Ovary (tissue), 9 donors: ENCODE results near the gene KISS1. TPM values are rescaled to one million over a fixed set of nuclear protein-coding genes. Genes with fewer than 3 reads are reported as not detected.

Source experiments
- DNase-seq, 5 donors: peaks; one replicate each; pipeline ENCODE4 v3.0.0-alpha.2; 2019 to 2020
- H3K27ac ChIP-seq, 2 donors: fragments of 200-600 bp; one replicate each; pipeline versions ENCODE4 v1.5.1 to v1.8.0; 2019 to 2022
- H3K27me3 ChIP-seq: fragments of 200-600 bp; one replicate; pipeline ENCODE4 v1.8.0; 2022
- H3K36me3 ChIP-seq: fragments of 200-600 bp; sonication (generic); one replicate; pipeline ENCODE4 v1.5.1; 2019
- H3K4me1 ChIP-seq: one replicate; pipeline ENCODE4 v1.8.1; 2013; ENCODE audit warnings: mild to moderate bottlenecking, moderate library complexity; ENCODE audit not compliant: insufficient read depth
- H3K4me3 ChIP-seq: fragments of 200-600 bp; sonication (generic); one replicate; pipeline ENCODE4 v1.5.1; 2017
- H3K9me3 ChIP-seq, 2 donors: fragments of 200-600 bp in 1 of 2; sonication (generic) in 1 of 2; one replicate each; pipeline versions ENCODE4 v1.5.1 to v1.8.1; 2013 to 2019; ENCODE audit warnings: mild to moderate bottlenecking in 1 of 2, moderate library complexity in 1 of 2
- EP300 ChIP-seq: sonication (generic); formaldehyde crosslinking; IDR thresholded peaks from one replicate; pipeline ENCODE4 v1.6.1; 2017; ENCODE audit warnings: antibody characterized with exemption
- POLR2A ChIP-seq: fragments of 450-650 bp; IDR thresholded peaks from one replicate; pipeline ENCODE4 v1.6.1; 2017; ENCODE audit warnings: antibody characterized with exemption, mild to moderate bottlenecking, moderate library complexity
- WGBS, 3 donors: extraction: QIAGEN DNeasy Blood & Tissue Kit in 1 of 3; methylation state at CpG; one replicate each; pipeline versions ENCODE4 v1.1.5 to v1.1.7; 2013 to 2017; 5-methylcytosine and 5-hydroxymethylcytosine counted together
- intact Hi-C, 4 donors: fragments of 100-400 bp; cut with DNase I; formaldehyde crosslinking; loops; one replicate each; pipeline versions ENCODE4 v1.11.0 to v1.15.1; 2022 to 2023
- polyA plus RNA-seq, 2 donors: library from polyadenylated mRNA; stranded (reverse); fragments of 200-250 nt in 1 of 2; fragments of 350-450 nt in 1 of 2; fragmentation: Illumina TruSeq in 1 of 2; extraction: RNeasy Lipid Tissue Mini Kit (QIAGEN cat#74804) in 1 of 2; gene quantifications; one replicate each; pipeline ENCODE4 v1.2.3, GENCODE V29; 2013 to 2014
- total RNA-seq, 7 donors: library from RNA; depleted of rRNA in 2 of 7; stranded (reverse); fragments of >200 nt in 2 of 7; fragmentation: NEBNext Ultra II Directional in 3 of 7; extraction: Animal tissue kit (Norgen Biotek cat#: 25700) in 3 of 7; gene quantifications; one replicate each; pipeline versions ENCODE4 v1.1.0 to v1.2.4, GENCODE V29; 2016 to 2023
- TF ChIP-seq, protein P1 (sequence below), 3 donors: fragments of 450-650 bp in 2 of 3; fragments of 200-600 bp in 1 of 3; IDR thresholded peaks; one replicate each; pipeline versions ENCODE4 v1.5.1 to v1.8.0; 2016 to 2022; ENCODE audit warnings: antibody characterized with exemption in 3 of 3, mild to moderate bottlenecking in 1 of 3
- donor health status: DM: no; HTN: no; CAD: no; lungs with moderate emphysema.
- donor health status: DM: no; HTN: no; CAD: no.
- donor health status: Bipolar disorder and iron deficiency.
- donor health status: DM: yes; HTN: yes; CAD: no.
- donor health status: DM: no; HTN: no; CAD: no.
- donor health status: DM: yes; HTN: yes; CAD: no.

The KISS1 gene
- total and polyA plus RNA-seq, 9 donors: 0.35 TPM; not detected in 8

DNA sequence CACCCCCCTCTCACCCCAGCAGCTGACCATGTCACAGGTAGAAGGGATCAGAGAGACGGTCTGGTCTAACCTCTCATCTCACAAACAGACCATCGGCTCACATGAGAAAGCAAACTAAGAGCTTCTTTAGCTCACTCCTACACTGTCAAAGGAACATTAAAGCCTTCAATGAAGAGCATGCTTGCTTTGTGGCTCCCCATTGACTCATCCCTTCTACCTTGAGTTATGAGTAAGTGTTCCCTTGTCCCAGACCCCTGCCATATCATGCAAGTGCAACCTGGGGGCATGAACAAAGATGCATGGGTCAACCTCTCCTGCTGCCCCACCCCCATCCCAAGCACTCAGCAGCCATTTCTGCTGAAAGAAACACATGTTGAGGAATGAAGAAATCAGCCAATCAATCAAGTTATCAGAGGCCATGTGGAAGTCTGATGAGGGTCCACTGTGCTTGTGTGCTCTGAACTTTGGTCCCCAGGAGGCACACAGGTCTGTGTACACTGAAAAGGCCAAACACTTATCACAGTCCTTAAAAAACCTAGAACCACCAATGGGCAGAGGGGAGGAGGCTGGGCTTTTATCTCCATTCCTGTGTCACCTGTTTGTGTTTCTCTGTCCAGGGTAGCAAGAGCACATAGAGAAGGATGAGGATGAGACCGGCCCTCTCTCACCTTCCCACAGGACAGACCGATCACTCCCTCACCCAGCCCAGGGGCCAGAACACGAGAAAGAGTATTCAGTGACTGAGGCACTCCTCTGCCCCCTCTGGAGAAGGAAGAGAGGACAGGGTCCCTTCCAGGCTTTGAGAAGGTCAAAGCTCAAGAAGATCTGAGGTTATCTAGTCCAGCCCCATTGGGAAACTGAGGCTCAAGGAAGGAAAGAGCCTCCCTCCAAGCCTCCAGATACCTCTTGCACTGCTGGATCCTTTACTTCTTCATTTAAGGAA is 54.0 kb downstream of the KISS1 start:
- TF ChIP-seq POLR2A (no peak), EP300 (no peak)
- TF ChIP-seq, protein P1, sequence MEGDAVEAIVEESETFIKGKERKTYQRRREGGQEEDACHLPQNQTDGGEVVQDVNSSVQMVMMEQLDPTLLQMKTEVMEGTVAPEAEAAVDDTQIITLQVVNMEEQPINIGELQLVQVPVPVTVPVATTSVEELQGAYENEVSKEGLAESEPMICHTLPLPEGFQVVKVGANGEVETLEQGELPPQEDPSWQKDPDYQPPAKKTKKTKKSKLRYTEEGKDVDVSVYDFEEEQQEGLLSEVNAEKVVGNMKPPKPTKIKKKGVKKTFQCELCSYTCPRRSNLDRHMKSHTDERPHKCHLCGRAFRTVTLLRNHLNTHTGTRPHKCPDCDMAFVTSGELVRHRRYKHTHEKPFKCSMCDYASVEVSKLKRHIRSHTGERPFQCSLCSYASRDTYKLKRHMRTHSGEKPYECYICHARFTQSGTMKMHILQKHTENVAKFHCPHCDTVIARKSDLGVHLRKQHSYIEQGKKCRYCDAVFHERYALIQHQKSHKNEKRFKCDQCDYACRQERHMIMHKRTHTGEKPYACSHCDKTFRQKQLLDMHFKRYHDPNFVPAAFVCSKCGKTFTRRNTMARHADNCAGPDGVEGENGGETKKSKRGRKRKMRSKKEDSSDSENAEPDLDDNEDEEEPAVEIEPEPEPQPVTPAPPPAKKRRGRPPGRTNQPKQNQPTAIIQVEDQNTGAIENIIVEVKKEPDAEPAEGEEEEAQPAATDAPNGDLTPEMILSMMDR (IDR thresholded peaks at IDR 0.05): no peak
- Histone ChIP-seq H3K4me1 (peaks cover 5% of the 10 kb centered on the region), H3K27me3 (no peaks in the 10 kb centered on the region), H3K36me3 (no peaks in the 10 kb centered on the region), H3K9me3 (no peaks in the 10 kb centered on the region), H3K27ac (peak overlapping the region in 1 of 2 donors; percentile 62), H3K4me3 (no peak overlapping the region)
- DNase-seq: no peak
- intact Hi-C loops: no loop called here
- WGBS, 3 donors: 91 to 96% (median 94%) methylated on average over 5 of the region's 5 CpGs

DNA sequence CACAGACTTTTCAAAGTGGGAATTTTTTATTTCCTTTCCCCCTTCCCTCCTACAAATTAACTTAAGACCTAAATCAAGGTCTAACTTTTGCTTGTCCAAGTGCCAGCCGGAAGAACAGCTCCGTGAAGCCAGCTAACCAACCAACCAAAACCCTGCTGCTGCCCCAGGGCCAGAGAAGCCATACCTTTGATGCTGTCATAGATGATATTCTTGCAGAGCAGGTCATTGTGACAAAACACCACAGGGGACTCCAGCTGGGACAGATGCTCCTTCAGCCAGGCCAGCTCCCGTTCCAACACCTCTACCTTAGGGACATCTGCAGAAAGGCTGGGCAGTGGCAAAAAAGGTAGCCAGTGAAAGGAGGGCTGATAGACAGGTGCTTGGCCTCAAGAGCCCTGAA is 55.2 kb downstream of the KISS1 start:
- no peaks in the 10 kb centered on the region for H3K27me3 ChIP-seq
- no peak overlapping the region for H3K4me3 ChIP-seq
- no peaks in the 10 kb centered on the region for H3K36me3 ChIP-seq
- TF ChIP-seq EP300: no peak
- TF ChIP-seq, protein P1 (IDR thresholded peaks at IDR 0.05): no peak
- no peak for TF ChIP-seq POLR2A
- no peak for DNase-seq
- H3K9me3 ChIP-seq: no peaks in the 10 kb centered on the region
- H3K27ac ChIP-seq: no peak overlapping the region
- 91 to 100% (median 96%) methylated on average over 3 of the region's 3 CpGs for WGBS, 3 donors
- H3K4me1 ChIP-seq: peaks cover 5% of the 10 kb centered on the region
- intact Hi-C loops: no loop called here

Other genes with a start within 250 kb of the KISS1 start
- 10 to 100 TPM; 12.0 to 43.0 (median 27.2) TPM for gene SOX13, start 123.4 kb downstream of the KISS1 start, total RNA-seq
- 10 to 100 TPM; 16.4 to 20.8 TPM for gene SOX13, start 123.4 kb downstream of the KISS1 start, polyA plus RNA-seq
- 10 to 100 TPM; 16.3 to 60.9 (median 46.0) TPM for gene ETNK2, start 44.4 kb downstream of the KISS1 start, total RNA-seq
- 10 to 100 TPM; 22.3 to 38.3 TPM for gene ETNK2, start 44.4 kb downstream of the KISS1 start, polyA plus RNA-seq
- gene REN, start 30.2 kb downstream of the KISS1 start, total RNA-seq: 10 to 100 TPM in 3 of 7 donors, 1 to 10 TPM in 4; 1.0 to 71.6 (median 3.9) TPM
- gene REN, start 30.2 kb downstream of the KISS1 start, polyA plus RNA-seq: 1 to 10 TPM; 2.9 to 3.6 TPM
- gene GOLT1A, start 17.5 kb upstream of the KISS1 start, total RNA-seq: 1 to 10 TPM in 1 of 7 donors, under 1 TPM in 2, not detected in 4; 0.27 to 3.9 (median 0.41) TPM
- gene GOLT1A, start 17.5 kb upstream of the KISS1 start, polyA plus RNA-seq: not detected
- 10 to 100 TPM in 2 of 7 donors, 1 to 10 TPM in 5; 2.3 to 20.5 (median 9.3) TPM for gene PLEKHA6, start 163.4 kb upstream of the KISS1 start, total RNA-seq
- 1 to 10 TPM; 2.5 to 4.9 TPM for gene PLEKHA6, start 163.4 kb upstream of the KISS1 start, polyA plus RNA-seq
- gene PPP1R15B, start 215.3 kb upstream of the KISS1 start, total RNA-seq: 10 to 100 TPM; 30.7 to 69.5 (median 49.5) TPM
- gene PPP1R15B, start 215.3 kb upstream of the KISS1 start, polyA plus RNA-seq: 10 to 100 TPM; 16.5 to 19.4 TPM